GM18526 (cell line): ENCODE data around the gene E4F1.

Experiments
- POLR2A ChIP-seq: IDR thresholded peaks from 3 replicates; pipeline ENCODE4 v1.6.1; 2011; ENCODE audit not compliant: insufficient read length; ENCODE audit errors: extremely low read depth

E4F1 gene

GRCh38 chr16:2267913-2268666, 44.7 kb downstream of the E4F1 start, which contains the start of gene RNPS1:
RNPS1 (minus strand) TSS chr16:2268126; CDS start chr16:2264643, 3,483 bp downstream.
- TF ChIP-seq POLR2A = peak; percentile 93

- TF ChIP-seq POLR2A = no peak
Measured at GRCh38 chr16:2270070-2270462, 46.7 kb downstream of the E4F1 start.

- TF ChIP-seq POLR2A = no peak
Measured at GRCh38 chr16:2270588-2271470, 47.4 kb downstream of the E4F1 start.

- TF ChIP-seq POLR2A = no peak
Measured at GRCh38 chr16:2271848-2272461, 48.6 kb downstream of the E4F1 start.

GRCh38 chr16:2273484-2273883, 50.1 kb downstream of the E4F1 start:
- TF ChIP-seq POLR2A = no peak

GRCh38 chr16:2273931-2274330, 50.5 kb downstream of the E4F1 start:
- no peak for TF ChIP-seq POLR2A

GRCh38 chr16:2275476-2276367, 52.3 kb downstream of the E4F1 start:
- no peak for TF ChIP-seq POLR2A

- no peak for TF ChIP-seq POLR2A
Measured at GRCh38 chr16:2276368-2277195, 53.2 kb downstream of the E4F1 start.

- no peak for TF ChIP-seq POLR2A
Measured at GRCh38 chr16:2277466-2278271, 54.3 kb downstream of the E4F1 start.

GRCh38 chr16:2278272-2278608, 54.8 kb downstream of the E4F1 start:
- TF ChIP-seq POLR2A = no peak

GRCh38 chr16:2278956-2279800, 55.8 kb downstream of the E4F1 start:
- no peak for TF ChIP-seq POLR2A

GRCh38 chr16:2280461-2280860, 57.1 kb downstream of the E4F1 start:
- no peak for TF ChIP-seq POLR2A
